Breast epithelium (tissue), 4 donors: ENCODE results near the gene FCMR. TPM values are rescaled to one million over a fixed set of nuclear protein-coding genes. Genes with fewer than 3 reads are reported as not detected.

Experiments
- DNase-seq, 2 donors: peaks; one replicate each; pipeline ENCODE4 v3.0.0-alpha.2; 2019; ENCODE audit warnings: low spot score in 2 of 2
- H3K27ac ChIP-seq, 2 donors: fragments of 200-600 bp; sonication (generic) in 1 of 2; one replicate each; pipeline ENCODE4 v1.5.1; 2016 to 2019; ENCODE audit warnings: mild to moderate bottlenecking in 1 of 2
- H3K27me3 ChIP-seq, 2 donors: fragments of 200-600 bp; sonication (generic) in 1 of 2; one replicate each; pipeline versions ENCODE4 v1.5.1 to v1.6.0; 2017 to 2019; ENCODE audit warnings: control low read depth in 1 of 2, mild to moderate bottlenecking in 1 of 2
- H3K36me3 ChIP-seq: fragments of 200-600 bp; one replicate; pipeline ENCODE4 v1.5.1; 2019
- H3K4me1 ChIP-seq, 2 donors: fragments of 200-600 bp; sonication (generic); one replicate each; pipeline ENCODE4 v1.5.1; 2016 to 2019; ENCODE audit warnings: control low read depth in 1 of 2
- H3K4me3 ChIP-seq, 3 donors: fragments of 200-600 bp; sonication (generic); 1 replicate in 2 of 3; 2 replicates in 1 of 3; pipeline ENCODE4 v1.5.1; 2016 to 2019; ENCODE audit warnings: mild to moderate bottlenecking in 3 of 3, moderate library complexity in 2 of 3
- H3K9me3 ChIP-seq, 2 donors: fragments of 200-600 bp; sonication (generic) in 1 of 2; one replicate each; pipeline ENCODE4 v1.5.1; 2016 to 2019; ENCODE audit warnings: control low read depth in 1 of 2
- CTCF ChIP-seq, 3 donors: fragments of 450-650 bp; IDR thresholded peaks; one replicate each; pipeline ENCODE4 v1.5.1; 2016 to 2017; ENCODE audit warnings: antibody characterized with exemption in 3 of 3, mild to moderate bottlenecking in 3 of 3, moderate library complexity in 3 of 3
- POLR2A ChIP-seq: fragments of 450-650 bp; IDR thresholded peaks from one replicate; pipeline ENCODE4 v1.6.1; 2016; ENCODE audit warnings: antibody characterized with exemption, mild to moderate bottlenecking, moderate library complexity
- POLR2AphosphoS5 ChIP-seq, 3 donors: sonication (generic); formaldehyde crosslinking; IDR thresholded peaks; one replicate each; pipeline ENCODE4 v1.6.1; 2017; ENCODE audit warnings: antibody characterized with exemption in 3 of 3
- intact Hi-C: fragments of 100-400 bp; cut with DNase I; formaldehyde crosslinking; loops from one replicate; pipeline ENCODE4 v1.15.1; 2023; ENCODE audit warnings: low total_unique reads
- total RNA-seq, 3 donors: library from RNA; depleted of rRNA; stranded (reverse); fragments of >200 nt; gene quantifications; one replicate each; pipeline ENCODE4 v1.1.0, GENCODE V29; 2016

FCMR gene
- total RNA-seq, 3 donors from 2014 or later, result 1.1 to 11.0 (median 3.3) TPM

- intact Hi-C loops, result no loop called here
- H3K4me3 ChIP-seq, result no peak overlapping the region
- no peak for DNase-seq
- peak overlapping the region; percentile 56 to 81 for H3K27ac ChIP-seq
- H3K4me1 ChIP-seq, result no peaks in the 10 kb centered on the region
- no peaks in the 10 kb centered on the region for H3K27me3 ChIP-seq
- no peak for TF ChIP-seq POLR2AphosphoS5 (IDR thresholded peaks at IDR 0.05)
- no peak for TF ChIP-seq CTCF (IDR thresholded peaks at IDR 0.05)
- TF ChIP-seq POLR2A, result no peak
- H3K9me3 ChIP-seq, result no peaks in the 10 kb centered on the region
- H3K36me3 ChIP-seq, result no peaks in the 10 kb centered on the region
Observed at GRCh38 chr1:206895837-206896242, 25.9 kb downstream of the FCMR start.

DNA sequence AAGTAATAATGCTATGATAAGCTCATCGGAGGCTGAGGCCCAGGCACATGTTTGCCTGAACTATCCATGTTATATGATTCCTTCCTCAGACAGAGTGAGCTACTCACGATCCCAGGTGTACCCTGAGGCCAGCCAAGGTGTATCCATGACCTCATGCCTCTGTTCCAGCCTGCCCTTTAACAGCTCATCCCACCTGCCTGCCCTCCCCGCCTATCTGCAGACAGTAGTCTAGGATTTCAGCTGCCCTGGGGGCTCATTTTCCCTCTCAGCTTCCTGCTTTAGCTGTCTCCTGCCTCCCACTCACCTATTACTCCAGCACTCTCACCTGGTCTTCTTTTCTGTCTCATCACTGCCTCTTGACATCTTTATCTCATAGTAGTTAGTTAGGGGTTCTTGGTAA is 26.4 kb downstream of the FCMR start:
- Histone ChIP-seq H3K9me3 (no peaks in the 10 kb centered on the region), H3K27me3 (no peaks in the 10 kb centered on the region)

DNA sequence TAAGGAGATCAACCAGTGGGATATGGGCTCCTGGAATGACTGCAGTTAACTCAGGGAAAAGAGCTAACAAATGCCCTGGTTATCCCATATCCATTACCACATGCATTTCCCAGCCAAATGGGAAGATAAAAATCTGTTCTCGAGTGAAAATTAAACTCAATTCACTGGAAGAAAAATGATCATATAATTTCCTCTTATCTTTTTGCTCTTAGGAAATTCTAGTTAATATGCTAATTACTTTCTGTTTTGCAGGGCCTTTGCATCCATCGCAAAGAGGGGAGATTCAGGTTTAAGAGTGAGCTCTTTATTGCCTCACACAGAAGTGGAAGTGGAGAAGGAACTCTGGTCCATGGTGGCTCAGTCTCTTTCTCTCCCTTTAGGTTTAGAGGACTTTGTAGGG is 28.4 kb downstream of the FCMR start:
- H3K36me3 ChIP-seq, result no peaks in the 10 kb centered on the region
- intact Hi-C loops, result no loop called here
- H3K4me3 ChIP-seq, result no peak overlapping the region
- TF ChIP-seq POLR2A (no peak), POLR2AphosphoS5 (IDR thresholded peaks at IDR 0.05) (no peak), CTCF (IDR thresholded peaks at IDR 0.05) (no peak)
- DNase-seq, result no peak
- H3K9me3 ChIP-seq, result no peaks in the 10 kb centered on the region
- H3K27ac ChIP-seq, result no peak overlapping the region
- no peaks in the 10 kb centered on the region for H3K27me3 ChIP-seq
- no peaks in the 10 kb centered on the region for H3K4me1 ChIP-seq

More for the DNA sequence above, 26.4 kb downstream of the FCMR start:
- DNase-seq, result peak in 1 of 2 donors; percentile 58
- H3K4me1 ChIP-seq, result no peaks in the 10 kb centered on the region
- no peaks in the 10 kb centered on the region for H3K36me3 ChIP-seq
- TF ChIP-seq POLR2A (no peak), CTCF (IDR thresholded peaks at IDR 0.05) (no peak), POLR2AphosphoS5 (IDR thresholded peaks at IDR 0.05) (no peak)
- no peak overlapping the region for H3K4me3 ChIP-seq
- peak overlapping the region; percentile 56 to 81 for H3K27ac ChIP-seq
- intact Hi-C loops, result no loop called here

GRCh38 chr1:206892351-206892984 is 29.3 kb downstream of the FCMR start:
- Histone ChIP-seq H3K4me1 (no peaks in the 10 kb centered on the region), H3K27ac (no peak overlapping the region), H3K36me3 (no peaks in the 10 kb centered on the region), H3K27me3 (no peaks in the 10 kb centered on the region), H3K4me3 (no peak overlapping the region), H3K9me3 (no peaks in the 10 kb centered on the region)
- TF ChIP-seq POLR2A (no peak), CTCF (IDR thresholded peaks at IDR 0.05) (no peak), POLR2AphosphoS5 (IDR thresholded peaks at IDR 0.05) (no peak)
- DNase-seq, result no peak
- intact Hi-C loops, result no loop called here

- Histone ChIP-seq H3K27me3 (no peaks in the 10 kb centered on the region), H3K4me3 (no peak overlapping the region), H3K27ac (no peak overlapping the region), H3K4me1 (no peaks in the 10 kb centered on the region), H3K9me3 (no peaks in the 10 kb centered on the region), H3K36me3 (no peaks in the 10 kb centered on the region)
- DNase-seq, result no peak
- TF ChIP-seq CTCF (IDR thresholded peaks at IDR 0.05) (no peak), POLR2AphosphoS5 (IDR thresholded peaks at IDR 0.05) (no peak), POLR2A (no peak)
- intact Hi-C loops, result no loop called here
Observed at GRCh38 chr1:206891412-206891811, 30.3 kb downstream of the FCMR start.
